Measurements from ENCODE around the gene NFKBIE.

GRCh38 chr6:44298055-44298803 is 32.9 kb upstream of the NFKBIE start:
- TF ChIP-seq CTCF (IDR thresholded peaks at IDR 0.05) (no peak), POLR2A (IDR thresholded peaks at IDR 0.05) (no peak), POLR2AphosphoS5 (IDR thresholded peaks at IDR 0.05) (no peak), EP300 (IDR thresholded peaks at IDR 0.05) (no peak)
